Measurements from ENCODE around the gene FBXO28. TPM values are rescaled to one million over a fixed set of nuclear protein-coding genes. Genes with fewer than 3 reads are reported as not detected.

FBXO28 gene
- total and polyA plus RNA-seq, 10 of the 15 experiments (the other 5 are each of a cell fraction or from before 2014, with no cell fraction given), result 4.3 to 23.2 (median 18.4) TPM

DNA sequence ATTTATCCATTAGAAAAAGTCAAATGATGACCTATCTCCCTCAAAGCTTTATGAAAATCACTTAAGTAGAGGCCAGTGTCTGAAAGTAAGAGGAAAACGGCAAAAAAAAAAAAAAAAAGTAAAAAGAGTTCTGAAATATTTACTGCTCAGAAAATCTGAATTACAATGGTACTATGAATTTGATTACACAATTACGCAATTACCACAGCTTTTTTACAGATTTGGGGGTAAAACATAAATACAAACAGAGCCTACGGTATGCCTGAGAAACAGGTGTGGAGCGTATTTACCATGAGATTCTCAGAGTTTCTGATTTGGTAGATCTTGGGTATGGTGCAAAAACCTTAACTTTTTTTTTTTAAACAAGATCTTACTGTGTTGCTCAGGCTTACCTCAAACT, 15.9 kb upstream of the FBXO28 start:
- Histone ChIP-seq H3K79me2 (ENCODE audit: control insufficient read depth, insufficient read depth, low read length) (no peaks in the 10 kb centered on the region), H3K4me3 (no peak overlapping the region), H3K27ac (ENCODE audit: control insufficient read depth, insufficient read depth) (no peak overlapping the region), H3K4me2 (ENCODE audit: control insufficient read depth, insufficient read depth) (no peak overlapping the region), H3K9me3 (replicated peaks; ENCODE audit: control insufficient read depth, insufficient read depth, low read length) (no peaks in the 10 kb centered on the region), H3K9ac (ENCODE audit: control insufficient read depth, insufficient read depth, low read length) (no peak overlapping the region), H3K4me1 (ENCODE audit: control insufficient read depth, insufficient read depth, low read length) (no peaks in the 10 kb centered on the region), H3K36me3 (ENCODE audit: control insufficient read depth in 2 of 2, insufficient read depth in 2 of 2, low read length in 1 of 2) (no peaks in the 10 kb centered on the region), H2AFZ (ENCODE audit: control insufficient read depth, low read depth, low read length) (no peak overlapping the region), H4K20me1 (ENCODE audit: control insufficient read depth, insufficient read depth) (no peaks in the 10 kb centered on the region), H3K27me3 (replicated peaks in 1 of 2; ENCODE audit: control insufficient read depth in 2 of 2, insufficient read depth in 2 of 2, low read length in 1 of 2) (peaks cover 0 to 7% of the 10 kb centered on the region in 2 experiments; a peak in 1 of 4 replicates)
- intact Hi-C loops (cut with micrococcal nuclease; ENCODE audit: unreplicated experiment) (no loop called here), in situ Hi-C loops (cut with MboI) (no loop called here)
- RAD21 ChIA-PET (ENCODE audit: unreplicated experiment), result no interaction called here
- FAIRE-seq (no peak), ATAC-seq (no peak), DNase-seq (ENCODE audit: low read depth, low spot score) (no peak)
- TF ChIP-seq, protein P1, sequence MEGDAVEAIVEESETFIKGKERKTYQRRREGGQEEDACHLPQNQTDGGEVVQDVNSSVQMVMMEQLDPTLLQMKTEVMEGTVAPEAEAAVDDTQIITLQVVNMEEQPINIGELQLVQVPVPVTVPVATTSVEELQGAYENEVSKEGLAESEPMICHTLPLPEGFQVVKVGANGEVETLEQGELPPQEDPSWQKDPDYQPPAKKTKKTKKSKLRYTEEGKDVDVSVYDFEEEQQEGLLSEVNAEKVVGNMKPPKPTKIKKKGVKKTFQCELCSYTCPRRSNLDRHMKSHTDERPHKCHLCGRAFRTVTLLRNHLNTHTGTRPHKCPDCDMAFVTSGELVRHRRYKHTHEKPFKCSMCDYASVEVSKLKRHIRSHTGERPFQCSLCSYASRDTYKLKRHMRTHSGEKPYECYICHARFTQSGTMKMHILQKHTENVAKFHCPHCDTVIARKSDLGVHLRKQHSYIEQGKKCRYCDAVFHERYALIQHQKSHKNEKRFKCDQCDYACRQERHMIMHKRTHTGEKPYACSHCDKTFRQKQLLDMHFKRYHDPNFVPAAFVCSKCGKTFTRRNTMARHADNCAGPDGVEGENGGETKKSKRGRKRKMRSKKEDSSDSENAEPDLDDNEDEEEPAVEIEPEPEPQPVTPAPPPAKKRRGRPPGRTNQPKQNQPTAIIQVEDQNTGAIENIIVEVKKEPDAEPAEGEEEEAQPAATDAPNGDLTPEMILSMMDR (IDR thresholded peaks at IDR 0.05 in 2 of 3, conservative IDR thresholded peaks at IDR 0.05 in 1 of 3; ENCODE audit: control insufficient read depth in 2 of 3, extremely low read depth in 1 of 3, insufficient read depth in 1 of 3, low read depth in 3 of 3, low read length in 3 of 3), result no peak
- TF ChIP-seq PAX5 (IDR thresholded peaks at IDR 0.05; ENCODE audit: borderline replicate concordance, low read depth, low read length) (no peak), POLR2A (IDR thresholded peaks at IDR 0.05; ENCODE audit: low read depth, low read length) (no peak), NBN (IDR thresholded peaks at IDR 0.05) (no peak), ZNF384 (IDR thresholded peaks at IDR 0.05; ENCODE audit: borderline replicate concordance, low read depth, low read length) (no peak), ETV6 (conservative IDR thresholded peaks at IDR 0.05 in 1 of 2, IDR thresholded peaks at IDR 0.05 in 1 of 2; ENCODE audit: borderline replicate concordance in 1 of 2, low read depth in 1 of 2) (no peak)
- CTCF ChIA-PET, result no interaction called here
- SMC1A ChIA-PET (ENCODE audit: uncharacterized antibody, unreplicated experiment), result interaction anchor here (0.7 kb wide), 1 partner anchor 1005 kb away, joined by 3 read pairs; no protein-coding TSS in a partner anchor
- POLR2A ChIA-PET, result interaction anchor here (0.7 kb wide), 1 partner anchor 11 kb away, joined by 3 read pairs; no protein-coding TSS in a partner anchor
- no TSS peak for BruUV-seq (replicated peaks)
- WGBS (ENCODE audit: insufficient coverage, insufficient replicate concordance, low lambda C conversion rate, missing lambda C conversion rate), result 59% methylated on average over 4 of the region's 4 CpGs
